Muscle layer of colon (tissue), 2 donors: ENCODE results near the gene F2R.
"Not testable (repeated sequence)": the region's sequence is repeated elsewhere in the genome, so short reads cannot be mapped to it uniquely, and the experiment has no call there.

Experiments
- H3K27ac ChIP-seq: one replicate; pipeline ENCODE4 v1.7.0; 2013; ENCODE audit warnings: low read depth, mild to moderate bottlenecking, low read length, moderate library complexity
- H3K27me3 ChIP-seq, 2 donors: one replicate each; pipeline ENCODE4 v1.7.0; 2013; ENCODE audit warnings: low read length in 2 of 2, mild to moderate bottlenecking in 2 of 2; ENCODE audit not compliant: insufficient read depth in 2 of 2, control insufficient read depth in 1 of 2
- H3K36me3 ChIP-seq: one replicate; pipeline ENCODE4 v1.7.0; 2013; ENCODE audit warnings: mild to moderate bottlenecking, low read length; ENCODE audit not compliant: insufficient read depth
- H3K4me1 ChIP-seq: one replicate; pipeline ENCODE4 v1.7.0; 2013; ENCODE audit warnings: mild to moderate bottlenecking, low read length; ENCODE audit not compliant: insufficient read depth
- H3K4me3 ChIP-seq, 2 donors: one replicate each; pipeline ENCODE4 v1.7.0; 2013; ENCODE audit warnings: low read length in 2 of 2, low read depth in 1 of 2, mild to moderate bottlenecking in 1 of 2, moderate library complexity in 1 of 2
- H3K9ac ChIP-seq: one replicate; pipeline ENCODE4 v1.7.0; 2013; ENCODE audit warnings: low read length
- H3K9me3 ChIP-seq: one replicate; pipeline ENCODE4 v1.7.0; 2013; ENCODE audit warnings: mild to moderate bottlenecking, low read length
- donor health status: abdominal sarcoma.
- donor health status: Adenocarcinoma of cecum.

The F2R gene

GRCh38 chr5:76744632-76745031 is 28.7 kb downstream of the F2R start:
- Histone ChIP-seq H3K9ac (no peak overlapping the region), H3K27ac (no peak overlapping the region), H3K36me3 (no peaks in the 10 kb centered on the region), H3K4me1 (no peaks in the 10 kb centered on the region), H3K9me3 (no peaks in the 10 kb centered on the region), H3K27me3 (no peaks in the 10 kb centered on the region), H3K4me3 (no peak overlapping the region)

GRCh38 chr5:76745670-76746069 is 29.7 kb downstream of the F2R start:
- Histone ChIP-seq H3K27me3 (no peaks in the 10 kb centered on the region), H3K27ac (no peak overlapping the region), H3K9ac (no peak overlapping the region), H3K9me3 (no peaks in the 10 kb centered on the region), H3K4me1 (no peaks in the 10 kb centered on the region), H3K36me3 (no peaks in the 10 kb centered on the region), H3K4me3 (no peak overlapping the region)

GRCh38 chr5:76746677-76747076 is 30.8 kb downstream of the F2R start:
- Histone ChIP-seq H3K27ac (no peak overlapping the region), H3K4me3 (no peak overlapping the region), H3K9ac (no peak overlapping the region), H3K9me3 (no peaks in the 10 kb centered on the region), H3K36me3 (no peaks in the 10 kb centered on the region), H3K27me3 (no peaks in the 10 kb centered on the region), H3K4me1 (no peaks in the 10 kb centered on the region)

- Histone ChIP-seq H3K9ac (no peak overlapping the region), H3K27ac (no peak overlapping the region), H3K36me3 (no peaks in the 10 kb centered on the region), H3K9me3 (no peaks in the 10 kb centered on the region), H3K27me3 (no peaks in the 10 kb centered on the region), H3K4me3 (no peak overlapping the region), H3K4me1 (no peaks in the 10 kb centered on the region)
Measured at GRCh38 chr5:76747706-76748105, 31.8 kb downstream of the F2R start.

- Histone ChIP-seq H3K27me3 (no peaks in the 10 kb centered on the region), H3K9me3 (no peaks in the 10 kb centered on the region), H3K4me1 (no peaks in the 10 kb centered on the region), H3K9ac (no peak overlapping the region), H3K4me3 (no peak overlapping the region), H3K27ac (no peak overlapping the region), H3K36me3 (no peaks in the 10 kb centered on the region)
Measured at GRCh38 chr5:76751291-76751690, 35.4 kb downstream of the F2R start.

- Histone ChIP-seq H3K36me3 (no peaks in the 10 kb centered on the region), H3K27me3 (no peaks in the 10 kb centered on the region), H3K9ac (no peak overlapping the region), H3K4me1 (no peaks in the 10 kb centered on the region), H3K9me3 (no peaks in the 10 kb centered on the region), H3K27ac (no peak overlapping the region), H3K4me3 (no peak overlapping the region)
Measured at GRCh38 chr5:76754668-76755078, 38.7 kb downstream of the F2R start.

DNA sequence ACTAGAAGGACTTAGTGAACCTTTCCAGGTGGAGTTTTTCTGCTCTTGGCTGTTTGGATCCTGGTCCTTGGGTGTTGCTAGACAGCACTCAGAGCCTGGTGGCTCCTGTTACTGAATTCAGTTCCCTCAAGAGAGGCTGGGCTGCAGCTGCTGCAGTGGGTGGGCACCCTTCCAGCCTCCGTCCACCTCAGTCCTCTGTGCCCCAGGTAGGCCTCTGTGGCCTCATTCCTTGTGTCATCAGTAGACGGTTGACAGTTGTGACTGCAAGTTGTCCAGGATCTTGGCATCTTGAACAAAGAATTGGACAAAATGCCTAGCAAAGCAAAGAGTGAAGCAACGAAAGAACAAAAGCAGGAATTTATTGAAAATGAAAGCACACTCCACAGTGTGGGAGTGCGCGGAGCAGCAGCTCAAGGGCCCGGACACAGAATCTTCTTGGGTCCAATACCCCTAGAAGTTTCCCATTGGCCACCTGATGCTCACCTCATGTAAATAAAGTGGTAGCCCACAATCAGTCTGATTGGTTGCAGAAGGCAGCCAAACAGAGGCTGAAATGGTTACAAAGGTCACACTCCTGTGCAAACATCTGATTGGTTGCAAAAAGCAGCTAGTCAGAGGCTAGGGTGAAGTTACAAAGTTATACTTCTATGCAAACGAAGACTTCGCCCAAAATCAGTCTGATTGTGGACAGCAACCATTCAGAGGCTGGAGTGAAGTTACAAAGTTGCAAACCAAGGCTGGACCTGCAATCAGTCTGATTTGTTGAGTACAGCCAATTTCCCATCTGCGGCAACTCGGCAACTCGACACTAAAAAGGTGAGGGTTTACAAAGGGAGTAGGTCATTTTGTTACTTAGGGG is 40.1 kb downstream of the F2R start:
- Histone ChIP-seq H3K36me3 (no peaks in the 10 kb centered on the region), H3K27me3 (no peaks in the 10 kb centered on the region), H3K27ac (no peak overlapping the region), H3K4me1 (no peaks in the 10 kb centered on the region), H3K4me3 (no peak overlapping the region), H3K9me3 (no peaks in the 10 kb centered on the region), H3K9ac (no peak overlapping the region)

- no peaks in the 10 kb centered on the region for H3K9me3 ChIP-seq
- H3K4me3 ChIP-seq = no peak overlapping the region
- H3K27me3 ChIP-seq = no peaks in the 10 kb centered on the region
- no peak overlapping the region for H3K9ac ChIP-seq
- H3K4me1 ChIP-seq = no peaks in the 10 kb centered on the region
- H3K36me3 ChIP-seq = no peaks in the 10 kb centered on the region
- H3K27ac ChIP-seq = no peak overlapping the region
Measured at GRCh38 chr5:76757049-76757448, 41.1 kb downstream of the F2R start.

GRCh38 chr5:76761118-76761517 is 45.2 kb downstream of the F2R start:
- not testable (repeated sequence) for H3K27ac ChIP-seq, H3K4me3 ChIP-seq, H3K9me3 ChIP-seq, H3K36me3 ChIP-seq, H3K27me3 ChIP-seq, H3K4me1 ChIP-seq, H3K9ac ChIP-seq

DNA sequence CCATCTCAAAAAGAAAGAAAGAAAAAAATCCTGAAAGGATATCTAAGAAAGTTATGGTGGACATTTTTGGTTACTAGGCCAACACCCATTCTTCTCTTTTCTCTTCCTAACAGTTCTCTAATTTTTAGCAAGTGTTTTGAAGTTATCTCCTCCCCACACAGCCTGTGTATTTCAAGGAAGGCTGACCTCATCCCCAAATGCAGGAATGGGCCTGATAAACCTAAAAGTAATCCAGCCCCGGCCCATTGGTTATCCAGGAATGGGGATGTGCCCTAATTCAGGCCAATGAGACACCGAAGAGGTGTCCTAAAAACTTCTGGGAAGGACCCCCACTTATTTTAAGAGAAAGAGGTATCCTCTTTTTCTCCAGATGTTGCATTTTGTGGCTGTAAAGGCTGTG is 46.6 kb downstream of the F2R start:
- Histone ChIP-seq H3K36me3 (no peaks in the 10 kb centered on the region), H3K27ac (no peak overlapping the region), H3K9me3 (no peaks in the 10 kb centered on the region), H3K4me3 (no peak overlapping the region), H3K9ac (no peak overlapping the region), H3K4me1 (no peaks in the 10 kb centered on the region), H3K27me3 (no peaks in the 10 kb centered on the region)

DNA sequence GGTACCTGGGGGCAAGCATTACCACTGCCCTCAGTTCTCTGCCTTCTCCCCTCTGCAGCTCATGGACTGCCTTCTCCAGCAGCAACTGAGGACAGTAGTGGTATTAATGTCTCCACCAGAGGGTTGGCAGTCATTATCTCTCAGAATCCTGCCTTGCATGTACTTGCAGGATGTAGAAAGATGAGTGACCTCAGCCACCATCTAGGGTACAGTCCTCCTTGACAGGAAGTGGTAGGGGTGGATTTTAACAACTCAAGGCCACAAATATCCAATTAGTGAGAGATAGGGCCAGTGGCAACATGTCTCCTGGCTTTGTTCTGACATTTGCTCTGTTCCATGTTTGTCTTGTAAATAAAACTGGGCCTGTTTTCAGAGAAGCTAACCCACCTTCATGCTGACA is 47.2 kb downstream of the F2R start:
- Histone ChIP-seq H3K27ac (no peak overlapping the region), H3K4me1 (no peaks in the 10 kb centered on the region), H3K9me3 (no peaks in the 10 kb centered on the region), H3K36me3 (no peaks in the 10 kb centered on the region), H3K9ac (no peak overlapping the region), H3K27me3 (no peaks in the 10 kb centered on the region), H3K4me3 (no peak overlapping the region)

GRCh38 chr5:76764374-76764773 is 48.4 kb downstream of the F2R start:
- no peak overlapping the region for H3K4me3 ChIP-seq
- no peak overlapping the region for H3K9ac ChIP-seq

More at GRCh38 chr5:76764374-76764773, 48.4 kb downstream of the F2R start:
- no peaks in the 10 kb centered on the region for H3K27me3 ChIP-seq
- H3K9me3 ChIP-seq = no peaks in the 10 kb centered on the region
- no peak overlapping the region for H3K27ac ChIP-seq
- no peaks in the 10 kb centered on the region for H3K4me1 ChIP-seq
- H3K36me3 ChIP-seq = no peaks in the 10 kb centered on the region
